Keratinocyte (primary cell): Measurements from ENCODE around the gene CISH. TPM values are rescaled to one million over a fixed set of nuclear protein-coding genes. Genes with fewer than 3 reads are reported as not detected.

Source experiments
- DNase-seq: peaks from one replicate; pipeline ENCODE4 v3.0.0-alpha.2; 2011; ENCODE audit warnings: low read depth, missing footprints, low spot score
- FAIRE-seq: peaks from 2 replicates; lab custom pipeline; 2011; peaks lifted over from hg19 to GRCh38; lab: Jason Lieb, UNC
- H2AFZ ChIP-seq: 2 replicates; pipeline ENCODE4 v1.6.0; 2012; ENCODE audit warnings: low read length, control low read depth, inconsistent platforms; ENCODE audit not compliant: control insufficient read depth
- H3K27ac ChIP-seq: 2 replicates; pipeline ENCODE4 v1.5.1; 2011; ENCODE audit warnings: low read length; ENCODE audit not compliant: control insufficient read depth, insufficient read depth
- H3K27me3 ChIP-seq: 3 replicates; pipeline ENCODE4 v1.6.0; 2011; ENCODE audit warnings: low read length; ENCODE audit not compliant: control insufficient read depth, insufficient read depth; ENCODE audit errors: extremely low read depth
- H3K36me3 ChIP-seq, 2 experiments: 2 replicates in 1 of 2; 3 replicates in 1 of 2; pipeline ENCODE4 v1.5.1; 2011; ENCODE audit warnings: low read length in 2 of 2, mild to moderate bottlenecking in 1 of 2; ENCODE audit not compliant: control insufficient read depth in 2 of 2, insufficient read depth in 2 of 2; ENCODE audit errors: extremely low read depth in 1 of 2
- H3K4me1 ChIP-seq: 3 replicates; pipeline ENCODE4 v1.5.1; 2011; ENCODE audit warnings: low read length; ENCODE audit not compliant: control insufficient read depth, insufficient read depth; ENCODE audit errors: extremely low read depth
- H3K4me2 ChIP-seq: 3 replicates; pipeline ENCODE4 v1.6.0; 2011; ENCODE audit warnings: low read depth, low read length; ENCODE audit not compliant: control insufficient read depth, insufficient read depth; ENCODE audit errors: extremely low read depth
- H3K4me3 ChIP-seq, 3 experiments: fragments of 200-600 bp in 1 of 3; sonication (generic) in 1 of 3; 2 replicates in 2 of 3; 3 replicates in 1 of 3; pipeline ENCODE4 v1.5.1; 2011 to 2016; ENCODE audit warnings: low read length in 3 of 3, mild to moderate bottlenecking in 3 of 3, control low read depth in 2 of 3, inconsistent platforms in 1 of 3, low read depth in 1 of 3, mixed read lengths in 1 of 3, mixed run types in 1 of 3, moderate library complexity in 1 of 3; ENCODE audit not compliant: control insufficient read depth in 2 of 3, insufficient read depth in 2 of 3; ENCODE audit errors: extremely low read depth in 1 of 3
- H3K79me2 ChIP-seq: 2 replicates; pipeline ENCODE4 v1.6.0; 2012; ENCODE audit warnings: low read length; ENCODE audit not compliant: control insufficient read depth, insufficient read depth
- H3K9ac ChIP-seq: 3 replicates; pipeline ENCODE4 v1.6.0; 2011; ENCODE audit warnings: low read length; ENCODE audit not compliant: control insufficient read depth, insufficient read depth; ENCODE audit errors: extremely low read depth
- H3K9me1 ChIP-seq: 3 replicates; pipeline ENCODE4 v1.6.0; 2011; ENCODE audit warnings: low read length; ENCODE audit not compliant: control insufficient read depth, insufficient read depth; ENCODE audit errors: extremely low read depth
- H3K9me3 ChIP-seq: 2 replicates; pipeline ENCODE4 v1.5.1; 2012; ENCODE audit warnings: low read depth, low read length; ENCODE audit not compliant: control insufficient read depth
- H4K20me1 ChIP-seq: 3 replicates; pipeline ENCODE4 v1.6.0; 2011; ENCODE audit warnings: low read length; ENCODE audit not compliant: control insufficient read depth, insufficient read depth; ENCODE audit errors: extremely low read depth
- EZH2 ChIP-seq: IDR thresholded peaks from one replicate; pipeline ENCODE4 v1.6.1; 2012; ENCODE audit warnings: inconsistent platforms, mild to moderate bottlenecking, low read length, moderate library complexity
- dilution Hi-C: fragments of 300-500 bp; cut with MboI; formaldehyde crosslinking; loops from one replicate; pipeline ENCODE4 v1.7.0; 2020; ENCODE audit warnings: low sequenced_read_pairs; ENCODE audit not compliant: extremely low pct_ligation_motif_present
- polyA plus RNA-seq, 5 experiments: library from polyadenylated mRNA; depleted of rRNA in 3 of 5; stranded (reverse) in 3 of 5; stranded (forward) in 1 of 5; unstranded in 1 of 5; fragments of >200 nt; gene quantifications; 1 replicate in 1 of 5; 2 replicates in 3 of 5; 3 replicates in 1 of 5; pipeline versions ENCODE4 v1.2.1 to v1.2.3, GENCODE V29; 2011 to 2012; ENCODE audit warnings: missing spikeins in 2 of 5, low read depth in 1 of 5, low replicate concordance in 1 of 5
- TF ChIP-seq, protein P1 (sequence below), 3 experiments: IDR thresholded peaks in 1 of 3; conservative IDR thresholded peaks in 1 of 3; optimal IDR thresholded peaks in 1 of 3; 2 replicates in 2 of 3; 3 replicates in 1 of 3; pipeline versions ENCODE3 to v1.5.1; 2011; ENCODE audit warnings: low read length in 3 of 3, mild to moderate bottlenecking in 3 of 3, moderate library complexity in 2 of 3, control low read depth in 1 of 3, inconsistent platforms in 1 of 3; ENCODE audit not compliant: insufficient read depth in 2 of 3; ENCODE audit errors: extremely low read depth in 1 of 3

The CISH gene
- polyA plus RNA-seq, 1 donor (not counting 4 experiments of a cell fraction or from before 2014, with no cell fraction given): 1.8 TPM

DNA sequence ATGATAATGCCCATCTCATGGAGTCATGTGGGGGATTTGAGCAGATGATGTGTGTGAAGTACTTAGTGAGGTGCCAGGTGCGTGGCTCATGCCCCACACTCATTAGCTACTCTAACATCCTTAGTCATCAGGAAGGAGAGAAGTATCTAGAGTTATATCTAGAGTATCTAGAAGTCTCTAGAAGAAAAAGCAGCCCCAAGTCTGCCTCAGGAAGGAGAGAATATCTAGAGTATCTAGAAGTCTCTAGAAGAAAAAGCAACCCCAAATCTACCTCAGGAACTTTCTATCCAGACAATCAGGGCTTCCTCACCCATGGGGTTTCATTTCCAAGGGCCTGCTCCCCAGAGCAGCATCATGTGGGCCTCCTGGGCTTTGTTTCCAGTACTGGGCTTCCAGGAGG, 38.4 kb upstream of the CISH start:
- no peak overlapping the region for H3K9ac ChIP-seq
- no peak overlapping the region for H3K4me2 ChIP-seq
- H3K4me1 ChIP-seq: peaks cover under 1% of the 10 kb centered on the region
- H3K36me3 ChIP-seq: peaks cover 20 to 30% of the 10 kb centered on the region in 2 experiments
- no peak overlapping the region for H3K4me3 ChIP-seq
- FAIRE-seq (no peak), DNase-seq (no peak)
- H3K27me3 ChIP-seq: no peaks in the 10 kb centered on the region
- TF ChIP-seq, protein P1, sequence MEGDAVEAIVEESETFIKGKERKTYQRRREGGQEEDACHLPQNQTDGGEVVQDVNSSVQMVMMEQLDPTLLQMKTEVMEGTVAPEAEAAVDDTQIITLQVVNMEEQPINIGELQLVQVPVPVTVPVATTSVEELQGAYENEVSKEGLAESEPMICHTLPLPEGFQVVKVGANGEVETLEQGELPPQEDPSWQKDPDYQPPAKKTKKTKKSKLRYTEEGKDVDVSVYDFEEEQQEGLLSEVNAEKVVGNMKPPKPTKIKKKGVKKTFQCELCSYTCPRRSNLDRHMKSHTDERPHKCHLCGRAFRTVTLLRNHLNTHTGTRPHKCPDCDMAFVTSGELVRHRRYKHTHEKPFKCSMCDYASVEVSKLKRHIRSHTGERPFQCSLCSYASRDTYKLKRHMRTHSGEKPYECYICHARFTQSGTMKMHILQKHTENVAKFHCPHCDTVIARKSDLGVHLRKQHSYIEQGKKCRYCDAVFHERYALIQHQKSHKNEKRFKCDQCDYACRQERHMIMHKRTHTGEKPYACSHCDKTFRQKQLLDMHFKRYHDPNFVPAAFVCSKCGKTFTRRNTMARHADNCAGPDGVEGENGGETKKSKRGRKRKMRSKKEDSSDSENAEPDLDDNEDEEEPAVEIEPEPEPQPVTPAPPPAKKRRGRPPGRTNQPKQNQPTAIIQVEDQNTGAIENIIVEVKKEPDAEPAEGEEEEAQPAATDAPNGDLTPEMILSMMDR (optimal IDR thresholded peaks at IDR 0.05 in 1 of 3, IDR thresholded peaks at IDR 0.05 in 1 of 3, conservative IDR thresholded peaks at IDR 0.05 in 1 of 3; ENCODE audit: extremely low read depth in 1 of 3, insufficient read depth in 2 of 3, low read length in 3 of 3): no peak
- TF ChIP-seq EZH2: no peak
- H3K27ac ChIP-seq: no peak overlapping the region
- H3K9me1 ChIP-seq: no peaks in the 10 kb centered on the region
- H3K9me3 ChIP-seq: no peaks in the 10 kb centered on the region
- H2AFZ ChIP-seq: no peak overlapping the region
- no peaks in the 10 kb centered on the region for H4K20me1 ChIP-seq
- H3K79me2 ChIP-seq: no peaks in the 10 kb centered on the region
- dilution Hi-C loops: no loop called here

DNA sequence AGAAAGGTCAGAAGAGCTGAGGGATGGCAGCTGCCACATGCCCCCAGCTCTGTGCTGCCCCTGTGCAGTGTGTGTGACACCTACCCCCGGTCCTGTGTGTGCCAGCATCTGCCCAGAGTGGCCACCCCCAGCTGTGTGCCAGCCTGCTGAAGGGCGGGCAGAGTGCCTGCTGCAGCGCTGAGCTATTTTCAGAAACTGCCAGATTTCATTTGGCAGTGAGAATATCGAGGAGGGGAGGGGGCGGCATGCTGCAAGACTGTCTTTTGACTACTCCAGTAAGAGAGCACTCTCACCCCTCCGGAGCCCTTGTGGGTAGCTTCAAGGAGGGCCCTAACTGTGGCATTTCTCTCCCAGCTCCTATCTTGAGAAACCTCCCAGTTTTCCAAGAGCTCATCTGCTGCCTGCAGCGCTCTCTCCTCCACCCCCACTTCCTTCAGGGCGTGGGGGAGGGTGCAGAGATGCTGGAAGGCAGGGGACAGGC, 37.9 kb upstream of the CISH start:
- no peak for DNase-seq
- FAIRE-seq: no peak
- peaks cover 23 to 34% of the 10 kb centered on the region in 2 experiments for H3K36me3 ChIP-seq

More for the DNA sequence above, 37.9 kb upstream of the CISH start:
- no peak for TF ChIP-seq EZH2
- TF ChIP-seq, protein P1 (optimal IDR thresholded peaks at IDR 0.05 in 1 of 3, IDR thresholded peaks at IDR 0.05 in 1 of 3, conservative IDR thresholded peaks at IDR 0.05 in 1 of 3; ENCODE audit: extremely low read depth in 1 of 3, insufficient read depth in 2 of 3, low read length in 3 of 3): no peak
- Histone ChIP-seq H3K9ac (no peak overlapping the region), H3K27ac (no peak overlapping the region), H2AFZ (no peak overlapping the region), H3K4me3 (no peak overlapping the region), H3K4me1 (no peaks in the 10 kb centered on the region), H3K27me3 (no peaks in the 10 kb centered on the region), H4K20me1 (no peaks in the 10 kb centered on the region), H3K79me2 (no peaks in the 10 kb centered on the region), H3K9me1 (no peaks in the 10 kb centered on the region), H3K4me2 (no peak overlapping the region), H3K9me3 (no peaks in the 10 kb centered on the region)
- dilution Hi-C loops: no loop called here
